Measurements from ENCODE around the gene ZNF121.

Gene ZNF121

GRCh38 chr19:9535934-9536333, 48.4 kb downstream of the ZNF121 start:
- DNase-seq (ENCODE audit: low read depth), result no peak
- TF ChIP-seq CTCF (IDR thresholded peaks at IDR 0.05; ENCODE audit: insufficient read depth, low read depth, low read length, missing control alignments), result no peak
- H3K4me3 ChIP-seq (ENCODE audit: low read depth, low read length), result no peak overlapping the region

- no peak for DNase-seq (ENCODE audit: low read depth)
- H3K4me3 ChIP-seq (ENCODE audit: low read depth, low read length), result no peak overlapping the region
- no peak for TF ChIP-seq CTCF (IDR thresholded peaks at IDR 0.05; ENCODE audit: insufficient read depth, low read depth, low read length, missing control alignments)
Observed at GRCh38 chr19:9531933-9532332, 52.4 kb downstream of the ZNF121 start.

DNA sequence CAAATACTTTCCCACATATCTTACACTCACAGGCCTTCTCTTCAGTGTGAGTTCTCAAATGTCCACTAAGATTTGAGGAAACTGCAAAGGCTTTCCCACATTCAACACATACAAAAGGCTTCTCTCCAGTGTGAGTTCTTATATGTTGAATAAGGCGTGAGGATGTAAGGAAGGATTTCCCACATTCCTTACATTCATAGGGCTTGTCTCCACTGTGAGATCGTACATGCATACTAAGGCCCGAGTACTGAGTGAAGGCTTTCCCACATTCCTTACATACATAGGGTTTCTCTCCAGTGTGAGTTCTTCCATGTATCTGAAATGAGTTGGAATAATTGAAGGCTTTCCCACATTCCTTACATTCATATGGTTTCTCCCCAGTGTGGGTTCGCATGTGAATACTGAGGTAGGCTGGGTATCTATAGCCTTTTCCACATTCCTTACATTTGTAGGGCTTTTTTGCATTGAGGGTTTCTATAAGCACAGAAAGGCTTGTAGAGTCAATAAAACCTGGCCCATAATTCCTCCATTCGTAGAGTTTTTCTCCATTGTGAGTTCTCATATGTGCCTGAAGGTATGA, 55.5 kb downstream of the ZNF121 start:
- TF ChIP-seq CTCF (IDR thresholded peaks at IDR 0.05; ENCODE audit: insufficient read depth, low read depth, low read length, missing control alignments), result no peak
- no peak overlapping the region for H3K4me3 ChIP-seq (ENCODE audit: low read depth, low read length)
- DNase-seq (ENCODE audit: low read depth), result no peak

- DNase-seq (ENCODE audit: low read depth), result no peak
- TF ChIP-seq CTCF (IDR thresholded peaks at IDR 0.05; ENCODE audit: insufficient read depth, low read depth, low read length, missing control alignments), result no peak
- no peak overlapping the region for H3K4me3 ChIP-seq (ENCODE audit: low read depth, low read length)
Observed at GRCh38 chr19:9523885-9524474, 60.3 kb downstream of the ZNF121 start.
